22Rv1 (cell line): ENCODE results near the gene HOXD12.

Experiments used
- H3K27ac ChIP-seq: fragments of 450-650 bp; 2 replicates; pipeline ENCODE4 v1.5.1; 2017
- ZFX ChIP-seq: fragments of 450-650 bp; IDR thresholded peaks from 2 replicates; pipeline ENCODE4 v1.6.1; 2017; ENCODE audit warnings: antibody characterized with exemption, borderline replicate concordance
- TF ChIP-seq, protein P1 (sequence below): fragments of 450-650 bp; IDR thresholded peaks from 2 replicates; pipeline ENCODE4 v1.5.1; 2017; ENCODE audit warnings: mild to moderate bottlenecking

HOXD12 gene

DNA sequence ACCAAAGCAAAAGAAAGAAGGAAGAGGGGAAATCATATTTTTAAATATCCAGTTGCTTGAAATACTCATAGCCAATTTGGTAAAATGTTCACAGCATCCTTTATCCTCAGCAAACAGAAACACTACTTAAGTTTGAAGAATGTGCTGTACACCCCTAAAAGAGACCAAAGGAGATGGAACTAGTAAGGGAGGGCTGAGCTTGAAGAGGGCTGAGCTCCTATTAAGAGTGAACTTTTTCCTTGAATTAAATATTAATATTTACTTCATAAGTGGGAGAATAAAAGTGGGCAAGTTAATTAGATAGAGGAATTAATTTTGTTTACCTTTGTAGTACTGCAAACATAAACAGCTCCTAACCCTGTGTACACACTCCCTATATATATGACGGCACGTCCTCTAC is 22.8 kb upstream of the HOXD12 start:
- TF ChIP-seq, protein P1, sequence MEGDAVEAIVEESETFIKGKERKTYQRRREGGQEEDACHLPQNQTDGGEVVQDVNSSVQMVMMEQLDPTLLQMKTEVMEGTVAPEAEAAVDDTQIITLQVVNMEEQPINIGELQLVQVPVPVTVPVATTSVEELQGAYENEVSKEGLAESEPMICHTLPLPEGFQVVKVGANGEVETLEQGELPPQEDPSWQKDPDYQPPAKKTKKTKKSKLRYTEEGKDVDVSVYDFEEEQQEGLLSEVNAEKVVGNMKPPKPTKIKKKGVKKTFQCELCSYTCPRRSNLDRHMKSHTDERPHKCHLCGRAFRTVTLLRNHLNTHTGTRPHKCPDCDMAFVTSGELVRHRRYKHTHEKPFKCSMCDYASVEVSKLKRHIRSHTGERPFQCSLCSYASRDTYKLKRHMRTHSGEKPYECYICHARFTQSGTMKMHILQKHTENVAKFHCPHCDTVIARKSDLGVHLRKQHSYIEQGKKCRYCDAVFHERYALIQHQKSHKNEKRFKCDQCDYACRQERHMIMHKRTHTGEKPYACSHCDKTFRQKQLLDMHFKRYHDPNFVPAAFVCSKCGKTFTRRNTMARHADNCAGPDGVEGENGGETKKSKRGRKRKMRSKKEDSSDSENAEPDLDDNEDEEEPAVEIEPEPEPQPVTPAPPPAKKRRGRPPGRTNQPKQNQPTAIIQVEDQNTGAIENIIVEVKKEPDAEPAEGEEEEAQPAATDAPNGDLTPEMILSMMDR, result no peak
- no peak for TF ChIP-seq ZFX

DNA sequence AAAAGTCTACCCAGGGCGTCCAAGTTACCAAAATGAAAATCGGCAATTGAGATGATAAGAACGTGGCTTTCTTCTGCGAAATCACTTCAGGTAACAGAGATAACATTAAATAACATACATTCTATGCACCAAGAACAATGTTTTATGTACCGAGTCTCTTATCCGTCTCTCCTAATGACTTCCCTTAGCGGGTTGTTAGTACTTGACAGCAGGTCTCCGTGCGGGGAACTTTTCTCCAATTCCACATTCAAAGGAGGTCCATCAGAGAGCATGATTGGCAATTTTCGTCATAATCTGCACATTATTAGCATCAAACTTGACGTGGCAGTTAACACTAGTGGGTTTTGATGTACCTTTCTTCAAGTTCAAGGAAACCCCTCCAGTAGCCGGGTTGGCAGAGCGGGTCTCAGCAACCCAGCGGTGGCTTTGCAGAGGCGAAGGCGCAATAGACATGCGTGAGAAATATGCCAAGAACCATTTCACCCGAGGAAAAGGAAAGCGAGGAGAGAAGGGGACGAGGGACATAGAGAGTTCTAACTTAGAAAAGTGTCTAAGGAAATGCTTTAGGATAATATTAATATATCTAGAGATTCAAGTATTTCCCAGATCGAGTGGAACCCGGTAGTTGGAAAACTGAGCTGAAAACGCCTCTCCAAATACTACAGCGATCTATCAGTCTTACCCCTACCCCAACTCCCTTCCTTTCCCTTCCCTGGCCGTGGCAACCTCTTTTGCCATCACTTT is 20.9 kb upstream of the HOXD12 start:
- no peak for TF ChIP-seq ZFX
- TF ChIP-seq, protein P1, result no peak
- no peak overlapping the region for H3K27ac ChIP-seq

More for the DNA sequence above, 22.8 kb upstream of the HOXD12 start:
- no peak overlapping the region for H3K27ac ChIP-seq

DNA sequence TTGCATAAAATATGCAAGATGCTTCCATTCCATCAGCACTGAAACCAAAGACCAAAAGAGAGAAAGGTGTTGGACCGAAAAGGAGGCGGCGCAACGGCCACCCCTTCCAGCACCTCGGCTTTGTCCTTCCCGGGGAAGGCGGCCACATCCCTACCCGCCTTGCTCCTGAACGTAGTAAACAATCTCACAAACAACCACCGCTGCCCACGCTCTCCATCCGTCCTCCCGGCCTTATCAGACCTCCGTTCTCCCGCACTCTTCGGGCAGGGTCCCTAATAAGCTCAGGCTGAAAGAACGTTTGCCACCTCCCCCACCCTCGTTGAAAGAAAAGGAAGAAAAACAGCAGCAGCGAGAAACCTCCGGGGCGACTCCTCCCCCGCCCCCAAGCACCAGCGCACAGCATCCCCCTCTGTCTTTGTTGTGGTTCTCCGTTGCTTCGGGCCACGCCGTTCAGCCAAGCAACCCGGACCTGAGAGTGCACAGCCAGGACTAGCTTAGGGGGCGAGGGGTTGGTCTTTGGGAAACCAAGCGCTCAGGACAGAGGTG is 20.2 kb upstream of the HOXD12 start:
- no peak overlapping the region for H3K27ac ChIP-seq
- TF ChIP-seq, protein P1, result no peak
- TF ChIP-seq ZFX, result no peak

DNA sequence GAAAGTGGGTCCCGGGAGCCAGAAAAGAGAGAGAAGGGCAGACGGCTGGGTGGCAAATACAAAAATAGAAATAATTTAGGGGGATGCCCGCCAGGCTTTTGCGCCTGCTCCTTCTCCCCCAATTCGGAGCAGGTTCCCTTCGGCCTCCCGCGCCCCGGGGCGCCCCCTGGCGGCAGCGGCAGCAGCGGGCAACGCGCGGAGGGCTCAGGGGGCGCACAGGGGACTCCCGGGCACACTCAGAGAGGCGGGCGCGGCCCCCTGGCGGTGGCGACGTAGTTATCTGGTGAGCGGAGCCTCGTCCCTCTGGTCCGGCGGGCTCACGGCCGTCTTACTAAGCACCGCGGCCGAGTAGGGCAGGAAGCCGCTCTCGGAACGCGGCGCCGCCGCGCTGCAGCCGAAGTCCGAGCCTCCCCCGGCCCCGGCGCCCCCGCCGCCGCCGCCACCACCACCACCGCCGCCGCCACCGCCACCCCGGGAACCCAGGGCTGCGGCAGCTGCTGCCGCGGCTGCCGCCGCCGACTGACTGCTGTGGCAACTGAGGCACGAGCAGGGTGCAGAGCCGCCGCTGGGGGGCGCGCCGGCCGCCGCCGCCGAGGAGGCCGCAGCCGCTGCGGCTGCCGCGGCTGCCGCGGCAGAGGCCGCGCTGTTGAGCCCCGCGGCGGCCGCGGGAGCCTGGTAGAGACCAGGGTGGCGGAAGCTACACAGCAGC is 19.6 kb upstream of the HOXD12 start:
- no peak for TF ChIP-seq ZFX
- TF ChIP-seq, protein P1, result peak; percentile 83
- no peak overlapping the region for H3K27ac ChIP-seq

DNA sequence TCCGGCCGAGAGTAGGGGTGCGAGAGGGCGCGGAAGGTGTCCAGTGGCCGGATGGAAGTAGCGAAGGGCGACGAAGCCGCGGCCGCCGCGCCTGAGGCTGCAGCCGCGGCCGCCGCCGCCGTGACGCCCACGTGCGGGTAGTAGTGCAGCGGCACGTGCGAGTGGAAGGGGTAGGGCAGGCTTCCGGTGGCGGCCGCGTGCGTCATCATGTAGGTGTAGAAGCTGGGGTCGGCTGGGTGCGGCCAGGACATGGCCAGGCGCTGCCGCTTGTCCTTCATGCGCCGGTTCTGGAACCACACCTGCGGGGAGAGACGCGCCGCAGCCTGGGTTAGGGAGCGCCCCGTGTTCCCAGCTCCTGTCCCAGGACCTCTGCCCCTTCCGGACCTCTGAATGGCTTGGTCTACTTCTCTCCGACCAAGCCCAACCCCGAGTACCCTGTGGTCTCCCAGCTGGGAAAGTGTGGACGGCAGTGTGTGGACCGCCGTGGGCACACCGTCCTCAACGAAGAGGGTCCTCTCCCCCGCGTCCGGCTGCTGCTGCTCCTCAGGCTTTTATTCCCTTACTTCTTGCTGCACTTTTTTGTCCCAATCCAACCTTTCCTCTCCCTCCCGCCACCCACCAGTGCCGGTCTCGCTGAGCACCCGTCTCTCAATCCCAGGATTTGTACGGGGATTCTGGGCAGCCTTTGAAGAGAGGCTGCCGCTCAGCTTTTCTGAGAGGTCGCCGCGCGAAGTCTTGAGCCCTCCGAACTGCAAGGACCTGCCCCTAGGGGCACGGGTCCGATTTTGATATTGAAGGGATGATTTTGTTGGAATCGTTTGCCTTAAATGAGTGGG is 18.8 kb upstream of the HOXD12 start:
- no peak overlapping the region for H3K27ac ChIP-seq
- TF ChIP-seq, protein P1, result no peak
- no peak for TF ChIP-seq ZFX

DNA sequence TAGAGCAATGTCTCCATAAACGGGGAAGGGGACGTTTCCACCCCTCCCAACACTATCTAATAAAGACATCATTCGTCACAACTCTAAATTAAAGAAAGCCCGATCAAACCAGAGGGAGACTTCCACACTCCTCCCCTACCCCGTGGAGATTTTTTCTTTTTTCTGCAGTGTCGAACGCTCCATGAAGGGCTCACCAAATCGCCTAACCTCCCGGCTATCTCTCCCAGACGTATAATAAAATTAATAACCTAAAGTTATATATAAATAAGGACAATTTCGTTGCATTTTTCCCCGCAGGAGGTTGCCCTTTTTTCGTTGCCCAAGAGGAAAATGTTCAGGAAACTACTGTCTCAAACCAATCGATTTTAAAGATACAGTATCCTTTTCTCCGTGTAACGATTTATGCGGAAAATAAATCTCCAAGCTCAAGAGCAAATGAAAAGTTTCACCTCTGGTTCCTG is 18.2 kb upstream of the HOXD12 start:
- TF ChIP-seq ZFX, result no peak
- TF ChIP-seq, protein P1, result no peak
- no peak overlapping the region for H3K27ac ChIP-seq
